Amygdala (tissue), 56 donors: ENCODE data around the gene ZBTB9.

ENCODE experiments used
- DNase-seq, 56 donors: peaks; one replicate each; lab custom pipeline; 2025; lab: John Stamatoyannopoulos, UW

ZBTB9 gene

GRCh38 chr6:33418690-33419291 lies 35.6 kb upstream of the ZBTB9 start:
- DNase-seq, result no peak

- peak in 32 of 56 donors; percentile 12 to 54 (median 35) for DNase-seq
Observed at GRCh38 chr6:33419580-33420490, 34.5 kb upstream of the ZBTB9 start, which contains the start of gene SYNGAP1. SYNGAP1 (plus strand) TSS chr6:33420065; CDS start chr6:33420265, 200 bp downstream.

DNA sequence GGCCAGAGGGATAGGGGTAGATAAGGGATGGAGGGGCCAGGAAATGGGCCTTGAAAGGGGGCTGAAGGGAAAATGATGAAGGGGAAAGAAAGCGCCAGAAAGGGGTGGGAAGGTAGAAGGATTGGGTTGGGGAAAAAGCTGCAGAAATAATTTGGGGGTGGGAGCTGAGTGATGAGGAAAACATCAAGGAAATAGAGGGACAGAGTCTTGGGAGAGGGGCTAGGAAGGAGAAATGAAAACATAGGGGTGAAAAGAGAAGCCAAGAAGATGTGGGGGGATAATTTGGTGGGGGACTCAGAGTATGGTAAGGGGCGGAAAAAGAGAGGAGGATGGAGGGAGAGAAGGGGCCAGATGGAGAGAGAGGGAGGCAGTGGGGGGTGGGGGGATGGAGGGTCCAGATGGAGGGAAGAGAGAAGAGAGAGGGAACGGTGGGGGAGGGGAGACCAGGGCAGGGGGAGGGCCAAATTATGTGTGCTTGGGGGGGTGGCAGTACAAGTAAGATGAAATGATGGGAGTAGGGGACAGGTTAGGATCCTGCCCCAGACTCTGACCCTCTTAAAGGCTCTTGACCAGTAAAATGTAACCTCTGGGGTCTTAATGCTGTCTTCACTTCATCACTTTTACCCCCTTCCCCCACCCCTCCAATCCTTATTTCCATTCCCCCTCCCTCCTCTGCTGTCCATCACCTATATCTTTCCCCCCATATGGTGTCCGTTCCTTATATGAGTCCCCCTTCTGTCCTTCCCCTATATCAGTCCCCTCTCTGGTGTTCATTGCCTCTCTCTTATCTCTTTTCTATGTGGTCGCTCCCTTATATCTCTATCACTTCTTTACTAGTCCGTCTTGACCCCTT lies 33.7 kb upstream of the ZBTB9 start:
- no peak for DNase-seq

GRCh38 chr6:33421344-33421643 lies 33.1 kb upstream of the ZBTB9 start:
- DNase-seq, result no peak

- no peak for DNase-seq
Observed at GRCh38 chr6:33423777-33424176, 30.6 kb upstream of the ZBTB9 start.

GRCh38 chr6:33424855-33425667 lies 29.3 kb upstream of the ZBTB9 start:
- peak in 2 of 56 donors; percentile 13 to 33 for DNase-seq

DNA sequence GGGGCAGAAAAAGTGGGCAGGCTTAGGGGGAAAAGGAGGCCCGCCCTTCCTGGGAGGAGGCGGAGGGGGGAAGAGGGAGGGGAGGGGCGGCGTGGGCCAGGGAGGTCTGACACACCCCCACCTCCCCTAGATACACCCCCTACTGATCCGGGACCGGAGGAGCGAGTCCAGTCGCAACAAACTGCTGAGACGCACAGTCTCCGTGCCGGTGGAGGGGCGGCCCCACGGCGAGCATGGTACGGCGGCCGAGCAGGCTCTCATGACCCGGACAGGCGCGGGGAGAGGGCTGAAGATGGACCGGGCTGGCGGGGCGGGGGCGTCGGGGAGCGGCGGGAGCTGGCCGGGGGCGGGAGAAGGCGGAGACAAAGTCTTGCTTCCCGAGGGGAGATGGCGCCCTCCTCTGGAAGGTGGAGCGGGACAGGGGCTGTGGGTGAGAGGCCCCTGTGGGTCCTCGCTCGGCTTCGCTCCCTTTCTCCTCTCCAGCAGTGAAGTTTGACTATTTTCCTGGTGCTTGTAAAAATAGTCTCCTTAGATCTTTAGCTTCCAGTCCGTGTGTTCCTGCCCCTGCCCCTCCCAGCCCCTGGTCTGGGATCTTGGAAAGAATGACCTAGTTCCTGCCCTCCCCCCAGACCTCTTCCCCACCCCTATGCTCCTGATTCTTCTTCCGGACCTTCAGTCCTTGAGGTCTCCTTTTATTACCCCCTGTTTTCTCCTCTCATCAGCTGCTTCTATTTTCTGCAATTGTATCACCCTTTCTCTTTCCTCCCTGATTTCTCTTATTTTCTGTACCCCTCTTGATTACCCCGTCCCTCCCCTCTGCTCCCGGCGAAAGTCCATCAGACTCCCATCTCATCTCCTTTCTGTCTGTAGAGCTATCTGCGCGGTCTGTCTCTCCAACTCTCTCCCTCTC lies 28.5 kb upstream of the ZBTB9 start:
- peak in 54 of 56 donors; percentile 32 to 86 (median 70) for DNase-seq

DNA sequence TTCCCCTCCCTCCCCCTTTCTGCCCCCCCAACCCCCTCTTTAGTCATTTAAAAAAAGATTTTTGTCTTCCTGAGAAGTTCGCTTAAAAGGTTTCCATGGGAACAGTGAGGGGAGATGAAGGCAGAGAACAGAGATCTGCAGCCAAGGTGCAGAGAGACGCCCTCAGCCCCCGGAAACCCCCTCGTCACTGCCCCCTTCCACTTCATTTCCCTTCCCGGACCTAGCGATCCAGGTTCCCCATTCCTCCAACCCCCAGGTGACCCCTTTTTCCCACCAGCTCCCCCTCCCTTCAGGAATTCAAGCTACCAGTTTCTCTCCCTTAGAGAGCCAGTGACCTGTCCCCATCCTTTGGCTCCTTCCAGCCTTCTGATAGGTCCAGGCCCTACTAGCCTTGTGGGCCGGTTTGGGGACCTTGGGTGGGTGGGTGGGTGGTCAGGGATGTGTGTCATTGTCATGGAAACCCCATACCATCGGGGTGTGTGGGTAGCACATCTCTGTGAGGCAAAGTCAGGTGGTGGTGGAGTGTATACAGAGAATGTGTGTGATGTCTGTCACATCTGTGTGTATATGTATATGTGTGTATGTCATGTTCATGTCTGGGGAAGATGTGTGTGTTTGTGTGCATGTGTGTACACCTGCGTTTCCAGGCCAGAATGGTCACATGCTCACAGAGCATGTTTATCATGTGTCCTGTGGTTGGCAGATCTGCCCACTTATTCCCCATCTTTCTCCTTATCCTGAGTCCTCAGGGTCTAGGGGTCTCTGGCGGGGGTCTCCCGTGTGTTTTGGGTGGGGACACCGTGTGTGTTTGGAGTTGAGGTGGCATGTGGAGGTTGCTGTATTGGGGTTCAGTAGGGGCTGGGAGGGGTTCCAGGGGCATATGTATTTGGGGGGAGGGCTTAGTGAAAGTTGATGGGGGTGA lies 27.5 kb upstream of the ZBTB9 start:
- DNase-seq, result peak in 9 of 56 donors; percentile 25 to 55 (median 42)

DNA sequence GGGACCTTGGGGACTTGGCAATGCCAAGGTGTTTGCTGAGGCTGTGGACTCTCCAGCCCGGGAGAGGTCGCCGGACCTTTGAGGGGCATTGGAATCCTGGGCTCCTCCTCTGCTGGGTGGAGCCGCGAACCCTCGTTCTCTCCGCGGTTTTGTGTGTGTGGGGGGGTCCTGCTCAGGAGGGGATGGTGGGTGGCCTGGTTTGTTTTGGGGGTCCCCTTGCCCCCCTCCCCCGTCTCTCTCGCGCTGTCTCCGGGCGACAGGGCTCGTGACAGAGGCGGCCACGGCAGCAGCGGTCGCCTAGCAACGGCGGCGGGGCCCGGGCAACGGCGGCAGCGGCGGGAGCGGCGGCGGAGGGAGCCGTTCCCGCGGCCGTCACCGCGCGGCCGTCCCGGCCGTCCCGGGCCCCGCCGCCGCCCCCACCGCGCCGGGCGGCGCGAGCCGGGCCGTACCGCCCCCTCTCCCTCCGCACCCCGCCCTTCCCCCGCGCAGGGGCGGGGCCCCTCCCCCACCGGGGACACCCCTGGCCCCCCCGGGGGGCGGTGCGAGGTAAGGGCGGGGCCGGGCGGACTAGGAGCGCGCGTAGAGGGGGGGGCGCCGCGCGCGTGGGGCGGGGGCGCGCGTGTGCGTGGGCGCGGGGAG lies 26.7 kb upstream of the ZBTB9 start:
- DNase-seq, result peak in 38 of 56 donors; percentile 13 to 77 (median 36)

- DNase-seq, result peak in 3 of 56 donors; percentile 27 to 75 (median 40)
Observed at GRCh38 chr6:33428224-33428965, 26.0 kb upstream of the ZBTB9 start.

GRCh38 chr6:33428966-33429749 lies 25.2 kb upstream of the ZBTB9 start:
- DNase-seq, result peak in 1 of 56 donors; percentile 27

- DNase-seq, result no peak
Observed at GRCh38 chr6:33429750-33430052, 24.7 kb upstream of the ZBTB9 start.

DNA sequence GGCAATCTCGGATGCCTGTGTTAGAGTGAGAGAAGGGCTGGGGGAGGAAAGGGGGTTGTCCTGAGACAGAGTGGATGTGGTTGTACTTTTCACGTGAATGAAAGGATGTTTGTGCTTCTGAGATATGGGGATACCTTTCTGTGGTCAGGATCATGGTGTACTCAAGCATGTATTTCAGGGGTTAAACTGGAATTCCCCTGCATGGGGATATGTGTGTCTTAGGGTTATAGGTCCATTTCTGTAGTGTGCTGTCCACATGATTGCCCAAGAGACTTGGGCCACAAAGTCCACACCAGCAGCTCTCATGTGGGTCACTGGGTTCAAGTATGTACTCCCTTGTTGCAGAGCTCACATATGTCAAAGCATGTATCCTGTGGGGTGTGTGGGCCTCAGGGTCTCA lies 24.0 kb upstream of the ZBTB9 start:
- no peak for DNase-seq

DNA sequence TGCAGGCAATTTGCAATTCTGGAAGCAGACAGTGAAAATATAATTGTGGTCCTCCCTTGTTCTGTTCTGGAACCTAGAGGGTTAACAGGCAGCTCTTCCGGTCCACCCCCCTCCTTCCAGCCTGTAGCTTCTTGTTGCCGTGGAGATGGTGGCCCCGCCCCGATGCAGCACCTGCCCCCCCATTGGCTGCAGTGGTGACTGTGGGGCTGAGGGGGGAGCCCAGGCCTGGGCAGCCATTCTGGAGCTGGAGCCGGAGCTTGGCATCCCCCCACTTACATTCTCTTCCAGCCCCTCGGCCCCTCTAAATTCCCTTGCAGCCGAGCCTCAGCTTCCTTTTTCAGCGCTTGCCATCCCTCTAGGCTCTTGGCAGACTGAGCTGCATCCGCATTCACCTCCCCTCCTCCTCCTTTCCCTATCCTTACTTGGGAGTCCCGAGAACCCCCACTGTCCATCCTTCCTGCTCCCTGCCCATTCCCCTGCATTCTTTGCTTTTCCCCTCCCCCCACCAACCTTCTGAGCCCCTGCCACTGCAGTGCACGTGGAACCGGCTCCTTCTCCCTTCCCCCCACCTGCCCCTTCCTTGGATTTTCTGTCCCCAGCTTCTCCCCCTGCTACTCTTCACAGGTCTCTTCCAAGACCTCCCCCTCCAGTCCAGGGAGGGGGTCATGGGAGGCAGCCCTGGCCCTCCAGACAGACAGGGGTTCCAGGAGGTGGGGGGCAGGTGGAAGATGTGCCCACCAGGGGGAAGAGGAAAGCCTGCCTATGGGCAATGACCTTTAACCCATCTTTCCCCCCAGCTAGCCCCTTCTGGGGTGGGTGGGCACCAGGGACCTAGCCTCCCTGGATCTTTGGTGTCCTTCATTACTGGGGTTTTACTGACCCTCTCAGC lies 23.1 kb upstream of the ZBTB9 start:
- peak in 54 of 56 donors; percentile 16 to 91 (median 77) for DNase-seq
